ENCODE measurements around the gene MRPS26.

GRCh38 chr20:3093861-3094361 is 48.1 kb downstream of the MRPS26 start:
- TF ChIP-seq CTCF (optimal IDR thresholded peaks at IDR 0.05 in 1 of 3, IDR thresholded peaks at IDR 0.05 in 1 of 3, conservative IDR thresholded peaks at IDR 0.05 in 1 of 3; ENCODE audit: extremely low read depth in 1 of 3, insufficient read depth in 2 of 3, low read length in 3 of 3) = no peak
- no peak for TF ChIP-seq EZH2 (IDR thresholded peaks at IDR 0.05; ENCODE audit: low read length)

All from keratinocyte (primary cell).